Endothelial cell of umbilical vein (primary cell): Measurements from ENCODE around the gene ATF1.

Experiments
- CTCF ChIP-seq, 2 donors: IDR thresholded peaks; 1 replicate in 1 of 2; 2 replicates in 1 of 2; pipeline ENCODE4 v1.5.1; 2011; ENCODE audit warnings: low read length in 2 of 2, mild to moderate bottlenecking in 2 of 2, moderate library complexity in 2 of 2, control low read depth in 1 of 2, inconsistent platforms in 1 of 2, low read depth in 1 of 2; ENCODE audit not compliant: insufficient read depth in 1 of 2; ENCODE audit errors: extremely low read depth in 1 of 2
- EZH2 ChIP-seq: IDR thresholded peaks from 2 replicates; pipeline ENCODE4 v1.6.1; 2012; ENCODE audit warnings: borderline replicate concordance, low read depth, mild to moderate bottlenecking, moderate library complexity, low read length, inconsistent platforms; ENCODE audit not compliant: severe bottlenecking
- JUN ChIP-seq: IDR thresholded peaks from 2 replicates; pipeline ENCODE4 v1.6.1; 2011; ENCODE audit warnings: borderline replicate concordance, low read depth; ENCODE audit not compliant: insufficient read length, insufficient read depth
- MAX ChIP-seq: IDR thresholded peaks from 2 replicates; pipeline ENCODE4 v1.6.1; 2011; ENCODE audit not compliant: insufficient read depth, insufficient read length
- POLR2A ChIP-seq: IDR thresholded peaks from 2 replicates; pipeline ENCODE4 v1.6.1; 2012; ENCODE audit warnings: low read depth, mild to moderate bottlenecking, control low read depth, low read length
- POLR2AphosphoS5 ChIP-seq: IDR thresholded peaks from 2 replicates; pipeline ENCODE4 v1.6.1; 2012; ENCODE audit warnings: low read depth, mild to moderate bottlenecking, control low read depth, low read length, moderate library complexity; ENCODE audit not compliant: insufficient read depth

- TF ChIP-seq POLR2A (no peak), CTCF (IDR thresholded peaks at IDR 0.05; ENCODE audit: extremely low read depth in 1 of 2, insufficient read depth in 1 of 2, low read depth in 1 of 2, low read length in 2 of 2) (no peak), POLR2AphosphoS5 (no peak), MAX (no peak), EZH2 (no peak), JUN (no peak)
Measured at GRCh38 chr12:50739611-50740010, 24.3 kb upstream of the ATF1 start.
